K562 (cell line): ENCODE measurements around the gene ARL13B.

Experiments used
- ELF1 ChIP-seq: fragments of 200-800 bp; sonication (Bioruptor generic); IDR thresholded peaks from 2 replicates; pipeline ENCODE4 v1.6.1; 2016; ENCODE audit warnings: missing genetic modification characterization, missing compliant biosample characterization
- ETV6 ChIP-seq, 3 experiments: fragments of 150-350 bp in 1 of 3; sonication (generic) in 1 of 3; formaldehyde crosslinking in 1 of 3; IDR thresholded peaks; 2 replicates each; pipeline versions ENCODE4 v1.6.1 to v1.8.0; 2014 to 2022; ENCODE audit warnings: borderline replicate concordance in 2 of 3, low read depth in 2 of 3, antibody characterized with exemption in 1 of 3, low read length in 1 of 3, mild to moderate bottlenecking in 1 of 3, missing genetic modification reagents in 1 of 3
- FOXM1 ChIP-seq, 2 experiments: fragments of 450-650 bp in 1 of 2; sonication (generic) in 1 of 2; formaldehyde crosslinking in 1 of 2; IDR thresholded peaks; 2 replicates each; pipeline versions ENCODE4 v1.6.1 to v1.9.0; 2017 to 2022; ENCODE audit warnings: low read depth in 2 of 2, mild to moderate bottlenecking in 2 of 2, missing genetic modification reagents in 1 of 2, moderate library complexity in 1 of 2
- MTA2 ChIP-seq: fragments of 450-650 bp; IDR thresholded peaks from 2 replicates; pipeline ENCODE4 v1.6.1; 2016; ENCODE audit warnings: low read depth
- SMAD3 ChIP-seq: fragments of 450-650 bp; formaldehyde crosslinking; conservative IDR thresholded peaks from 2 replicates; pipeline ENCODE4 v1.4.0; 2020; ENCODE audit warnings: mild to moderate bottlenecking
- SMC3 ChIP-seq: conservative IDR thresholded peaks from 2 replicates; pipeline ENCODE4 v1.6.1; 2011; ENCODE audit warnings: low read depth, low read length, improper control_type of control experiment; ENCODE audit not compliant: insufficient read depth
- ZNF23 ChIP-seq: fragments of 250-450 bp; sonication (Bioruptor Pico); IDR thresholded peaks from 2 replicates; pipeline ENCODE4 v1.4.0; 2020; ENCODE audit warnings: mild to moderate bottlenecking
- TF ChIP-seq, protein P1 (sequence below), 3 experiments: IDR thresholded peaks in 2 of 3; conservative IDR thresholded peaks in 1 of 3; 2 replicates each; pipeline ENCODE4 v1.5.1; 2011 to 2012; ENCODE audit warnings: low read length in 3 of 3, mild to moderate bottlenecking in 3 of 3, control low read depth in 2 of 3, improper control_type of control experiment in 1 of 3, inconsistent platforms in 1 of 3, low read depth in 1 of 3, mixed read lengths in 1 of 3, moderate library complexity in 1 of 3; ENCODE audit not compliant: insufficient read depth in 2 of 3
- TF ChIP-seq, protein P2 (sequence below): sonication (generic); formaldehyde crosslinking; IDR thresholded peaks from 2 replicates; pipeline ENCODE4 v1.8.0; 2022; ENCODE audit warnings: mild to moderate bottlenecking, missing genetic modification reagents, borderline replicate concordance
- TF ChIP-seq, protein P3 (sequence below): fragments of 250-450 bp; sonication (Bioruptor Pico); IDR thresholded peaks from 2 replicates; pipeline ENCODE4 v1.9.0; 2021; ENCODE audit warnings: mild to moderate bottlenecking, inconsistent platforms
- TF ChIP-seq, protein P4 (sequence below): sonication (generic); formaldehyde crosslinking; IDR thresholded peaks from 2 replicates; pipeline ENCODE4 v1.8.1; 2022; ENCODE audit warnings: missing genetic modification reagents
- TF ChIP-seq, protein P5 (sequence below): sonication (generic); formaldehyde crosslinking; IDR thresholded peaks from 2 replicates; pipeline ENCODE4 v1.8.0; 2023; ENCODE audit warnings: mild to moderate bottlenecking, missing genetic modification reagents
- TF ChIP-seq, protein P6 (sequence below): sonication (generic); formaldehyde crosslinking; IDR thresholded peaks from 2 replicates; pipeline ENCODE4 v1.9.0; 2022; ENCODE audit warnings: mild to moderate bottlenecking, missing genetic modification reagents
- TF ChIP-seq, protein P7 (sequence below): fragments of 250-450 bp; sonication (Bioruptor Pico); IDR thresholded peaks from 2 replicates; pipeline ENCODE4 v1.8.0; 2022; ENCODE audit warnings: moderate library complexity, mild to moderate bottlenecking, inconsistent platforms

DNA sequence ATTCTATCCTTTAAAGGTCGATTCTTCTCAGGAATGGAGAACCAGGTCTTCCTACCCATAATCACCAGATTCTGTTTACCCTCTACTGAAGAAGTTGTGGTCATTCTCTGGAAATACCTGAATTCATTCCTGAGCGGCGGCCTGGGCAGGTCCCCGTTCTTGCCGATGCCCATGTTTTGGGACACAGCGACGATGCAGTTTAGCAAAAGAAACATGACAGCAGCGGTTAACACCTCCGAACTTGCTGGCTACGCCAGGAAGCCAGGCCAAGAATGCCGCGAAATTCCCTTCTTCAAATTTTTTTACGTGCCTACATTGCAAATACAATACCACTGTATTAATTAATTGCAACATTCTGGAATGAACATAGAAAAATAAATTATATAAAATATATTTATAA is 81.3 kb downstream of the ARL13B start:
- TF ChIP-seq FOXM1 (IDR thresholded peaks at IDR 0.05; ENCODE audit: low read depth): no peak
- no peak for TF ChIP-seq FOXM1 (CRISPR knock-in tag; IDR thresholded peaks at IDR 0.05; ENCODE audit: low read depth)
- TF ChIP-seq, protein P1, sequence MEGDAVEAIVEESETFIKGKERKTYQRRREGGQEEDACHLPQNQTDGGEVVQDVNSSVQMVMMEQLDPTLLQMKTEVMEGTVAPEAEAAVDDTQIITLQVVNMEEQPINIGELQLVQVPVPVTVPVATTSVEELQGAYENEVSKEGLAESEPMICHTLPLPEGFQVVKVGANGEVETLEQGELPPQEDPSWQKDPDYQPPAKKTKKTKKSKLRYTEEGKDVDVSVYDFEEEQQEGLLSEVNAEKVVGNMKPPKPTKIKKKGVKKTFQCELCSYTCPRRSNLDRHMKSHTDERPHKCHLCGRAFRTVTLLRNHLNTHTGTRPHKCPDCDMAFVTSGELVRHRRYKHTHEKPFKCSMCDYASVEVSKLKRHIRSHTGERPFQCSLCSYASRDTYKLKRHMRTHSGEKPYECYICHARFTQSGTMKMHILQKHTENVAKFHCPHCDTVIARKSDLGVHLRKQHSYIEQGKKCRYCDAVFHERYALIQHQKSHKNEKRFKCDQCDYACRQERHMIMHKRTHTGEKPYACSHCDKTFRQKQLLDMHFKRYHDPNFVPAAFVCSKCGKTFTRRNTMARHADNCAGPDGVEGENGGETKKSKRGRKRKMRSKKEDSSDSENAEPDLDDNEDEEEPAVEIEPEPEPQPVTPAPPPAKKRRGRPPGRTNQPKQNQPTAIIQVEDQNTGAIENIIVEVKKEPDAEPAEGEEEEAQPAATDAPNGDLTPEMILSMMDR (IDR thresholded peaks at IDR 0.05 in 2 of 3, conservative IDR thresholded peaks at IDR 0.05 in 1 of 3; ENCODE audit: insufficient read depth in 2 of 3, low read depth in 1 of 3, low read length in 3 of 3): no peak
- no peak for TF ChIP-seq SMAD3 (CRISPR knock-in tag)
- TF ChIP-seq, protein P2, sequence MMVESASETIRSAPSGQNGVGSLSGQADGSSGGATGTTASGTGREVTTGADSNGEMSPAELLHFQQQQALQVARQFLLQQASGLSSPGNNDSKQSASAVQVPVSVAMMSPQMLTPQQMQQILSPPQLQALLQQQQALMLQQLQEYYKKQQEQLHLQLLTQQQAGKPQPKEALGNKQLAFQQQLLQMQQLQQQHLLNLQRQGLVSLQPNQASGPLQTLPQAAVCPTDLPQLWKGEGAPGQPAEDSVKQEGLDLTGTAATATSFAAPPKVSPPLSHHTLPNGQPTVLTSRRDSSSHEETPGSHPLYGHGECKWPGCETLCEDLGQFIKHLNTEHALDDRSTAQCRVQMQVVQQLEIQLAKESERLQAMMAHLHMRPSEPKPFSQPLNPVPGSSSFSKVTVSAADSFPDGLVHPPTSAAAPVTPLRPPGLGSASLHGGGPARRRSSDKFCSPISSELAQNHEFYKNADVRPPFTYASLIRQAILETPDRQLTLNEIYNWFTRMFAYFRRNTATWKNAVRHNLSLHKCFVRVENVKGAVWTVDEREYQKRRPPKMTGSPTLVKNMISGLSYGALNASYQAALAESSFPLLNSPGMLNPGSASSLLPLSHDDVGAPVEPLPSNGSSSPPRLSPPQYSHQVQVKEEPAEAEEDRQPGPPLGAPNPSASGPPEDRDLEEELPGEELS (CRISPR knock-in tag): no peak
- TF ChIP-seq, protein P3, sequence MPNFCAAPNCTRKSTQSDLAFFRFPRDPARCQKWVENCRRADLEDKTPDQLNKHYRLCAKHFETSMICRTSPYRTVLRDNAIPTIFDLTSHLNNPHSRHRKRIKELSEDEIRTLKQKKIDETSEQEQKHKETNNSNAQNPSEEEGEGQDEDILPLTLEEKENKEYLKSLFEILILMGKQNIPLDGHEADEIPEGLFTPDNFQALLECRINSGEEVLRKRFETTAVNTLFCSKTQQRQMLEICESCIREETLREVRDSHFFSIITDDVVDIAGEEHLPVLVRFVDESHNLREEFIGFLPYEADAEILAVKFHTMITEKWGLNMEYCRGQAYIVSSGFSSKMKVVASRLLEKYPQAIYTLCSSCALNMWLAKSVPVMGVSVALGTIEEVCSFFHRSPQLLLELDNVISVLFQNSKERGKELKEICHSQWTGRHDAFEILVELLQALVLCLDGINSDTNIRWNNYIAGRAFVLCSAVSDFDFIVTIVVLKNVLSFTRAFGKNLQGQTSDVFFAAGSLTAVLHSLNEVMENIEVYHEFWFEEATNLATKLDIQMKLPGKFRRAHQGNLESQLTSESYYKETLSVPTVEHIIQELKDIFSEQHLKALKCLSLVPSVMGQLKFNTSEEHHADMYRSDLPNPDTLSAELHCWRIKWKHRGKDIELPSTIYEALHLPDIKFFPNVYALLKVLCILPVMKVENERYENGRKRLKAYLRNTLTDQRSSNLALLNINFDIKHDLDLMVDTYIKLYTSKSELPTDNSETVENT (CRISPR knock-in tag): no peak
- no peak for TF ChIP-seq SMC3
- TF ChIP-seq, protein P4, sequence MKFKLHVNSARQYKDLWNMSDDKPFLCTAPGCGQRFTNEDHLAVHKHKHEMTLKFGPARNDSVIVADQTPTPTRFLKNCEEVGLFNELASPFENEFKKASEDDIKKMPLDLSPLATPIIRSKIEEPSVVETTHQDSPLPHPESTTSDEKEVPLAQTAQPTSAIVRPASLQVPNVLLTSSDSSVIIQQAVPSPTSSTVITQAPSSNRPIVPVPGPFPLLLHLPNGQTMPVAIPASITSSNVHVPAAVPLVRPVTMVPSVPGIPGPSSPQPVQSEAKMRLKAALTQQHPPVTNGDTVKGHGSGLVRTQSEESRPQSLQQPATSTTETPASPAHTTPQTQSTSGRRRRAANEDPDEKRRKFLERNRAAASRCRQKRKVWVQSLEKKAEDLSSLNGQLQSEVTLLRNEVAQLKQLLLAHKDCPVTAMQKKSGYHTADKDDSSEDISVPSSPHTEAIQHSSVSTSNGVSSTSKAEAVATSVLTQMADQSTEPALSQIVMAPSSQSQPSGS (CRISPR knock-in tag): no peak
- TF ChIP-seq, protein P5, sequence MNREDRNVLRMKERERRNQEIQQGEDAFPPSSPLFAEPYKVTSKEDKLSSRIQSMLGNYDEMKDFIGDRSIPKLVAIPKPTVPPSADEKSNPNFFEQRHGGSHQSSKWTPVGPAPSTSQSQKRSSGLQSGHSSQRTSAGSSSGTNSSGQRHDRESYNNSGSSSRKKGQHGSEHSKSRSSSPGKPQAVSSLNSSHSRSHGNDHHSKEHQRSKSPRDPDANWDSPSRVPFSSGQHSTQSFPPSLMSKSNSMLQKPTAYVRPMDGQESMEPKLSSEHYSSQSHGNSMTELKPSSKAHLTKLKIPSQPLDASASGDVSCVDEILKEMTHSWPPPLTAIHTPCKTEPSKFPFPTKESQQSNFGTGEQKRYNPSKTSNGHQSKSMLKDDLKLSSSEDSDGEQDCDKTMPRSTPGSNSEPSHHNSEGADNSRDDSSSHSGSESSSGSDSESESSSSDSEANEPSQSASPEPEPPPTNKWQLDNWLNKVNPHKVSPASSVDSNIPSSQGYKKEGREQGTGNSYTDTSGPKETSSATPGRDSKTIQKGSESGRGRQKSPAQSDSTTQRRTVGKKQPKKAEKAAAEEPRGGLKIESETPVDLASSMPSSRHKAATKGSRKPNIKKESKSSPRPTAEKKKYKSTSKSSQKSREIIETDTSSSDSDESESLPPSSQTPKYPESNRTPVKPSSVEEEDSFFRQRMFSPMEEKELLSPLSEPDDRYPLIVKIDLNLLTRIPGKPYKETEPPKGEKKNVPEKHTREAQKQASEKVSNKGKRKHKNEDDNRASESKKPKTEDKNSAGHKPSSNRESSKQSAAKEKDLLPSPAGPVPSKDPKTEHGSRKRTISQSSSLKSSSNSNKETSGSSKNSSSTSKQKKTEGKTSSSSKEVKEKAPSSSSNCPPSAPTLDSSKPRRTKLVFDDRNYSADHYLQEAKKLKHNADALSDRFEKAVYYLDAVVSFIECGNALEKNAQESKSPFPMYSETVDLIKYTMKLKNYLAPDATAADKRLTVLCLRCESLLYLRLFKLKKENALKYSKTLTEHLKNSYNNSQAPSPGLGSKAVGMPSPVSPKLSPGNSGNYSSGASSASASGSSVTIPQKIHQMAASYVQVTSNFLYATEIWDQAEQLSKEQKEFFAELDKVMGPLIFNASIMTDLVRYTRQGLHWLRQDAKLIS (CRISPR knock-in tag): no peak
- TF ChIP-seq ETV6 (IDR thresholded peaks at IDR 0.05; ENCODE audit: borderline replicate concordance in 1 of 2, low read depth in 2 of 2, low read length in 1 of 2): no peak
- TF ChIP-seq ETV6 (CRISPR knock-in tag; IDR thresholded peaks at IDR 0.05; ENCODE audit: borderline replicate concordance): no peak
- TF ChIP-seq, protein P6, sequence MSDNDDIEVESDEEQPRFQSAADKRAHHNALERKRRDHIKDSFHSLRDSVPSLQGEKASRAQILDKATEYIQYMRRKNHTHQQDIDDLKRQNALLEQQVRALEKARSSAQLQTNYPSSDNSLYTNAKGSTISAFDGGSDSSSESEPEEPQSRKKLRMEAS (CRISPR knock-in tag): no peak
- TF ChIP-seq ELF1 (tag): no peak
- no peak for TF ChIP-seq ZNF23 (CRISPR knock-in tag)
- TF ChIP-seq, protein P7, sequence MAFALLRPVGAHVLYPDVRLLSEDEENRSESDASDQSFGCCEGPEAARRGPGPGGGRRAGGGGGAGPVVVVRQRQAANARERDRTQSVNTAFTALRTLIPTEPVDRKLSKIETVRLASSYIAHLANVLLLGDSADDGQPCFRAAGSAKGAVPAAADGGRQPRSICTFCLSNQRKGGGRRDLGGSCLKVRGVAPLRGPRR (CRISPR knock-in tag): no peak
- no peak for TF ChIP-seq MTA2
